Activated naive CD4-positive, alpha-beta T cell treated with anti-CD3 and anti-CD28 coated beads, Interleukin-2, amount 10 ng/mL, durations not matched to agents 7 days and 5 days (primary cell): ENCODE measurements around the gene JAZF1.
A peak's percentile ranks its signal among the peaks of the same experiment; 100 is the strongest.

Experiments used
- CTCF ChIA-PET: fragments of 350-600 bp; sonication (Branson Sonifier 250); formaldehyde crosslinking; loops from one replicate; lab custom pipeline; 2021; ENCODE audit warnings: antibody characterized with exemption; lab: Charles Lee
- DNase-seq: peaks from one replicate; pipeline ENCODE4 v3.0.0-alpha.2; 2020
- H3K27ac Mint-ChIP-seq: one replicate; pipeline ENCODE4 v1.8.0; 2021; ENCODE audit warnings: mild to moderate bottlenecking, moderate library complexity, mixed read lengths
- H3K27me3 Mint-ChIP-seq: one replicate; pipeline ENCODE4 v1.8.0; 2021; ENCODE audit warnings: mild to moderate bottlenecking, mixed read lengths
- H3K36me3 Mint-ChIP-seq: one replicate; pipeline ENCODE4 v1.8.0; 2021; ENCODE audit warnings: mixed read lengths
- H3K4me1 Mint-ChIP-seq: one replicate; pipeline ENCODE4 v1.8.0; 2021; ENCODE audit warnings: mixed read lengths
- H3K4me3 Mint-ChIP-seq: one replicate; pipeline ENCODE4 v1.8.0; 2021; ENCODE audit warnings: mild to moderate bottlenecking, moderate library complexity, mixed read lengths
- H3K9me3 Mint-ChIP-seq: one replicate; pipeline ENCODE4 v1.8.0; 2021; ENCODE audit warnings: mixed read lengths

Gene JAZF1

GRCh38 chr7:28180364-28181147, at the start of gene JAZF1:
Gene JAZF1, minus strand, starts transcription at chr7:28180795.
- Mint-ChIP-seq H3K36me3 (no peaks in the 10 kb centered on the region), H3K4me3 (peak within 1 kb of the TSS; percentile 79), H3K27ac (peak within 1 kb of the TSS; percentile 75), H3K9me3 (no peaks in the 10 kb centered on the region), H3K27me3 (peaks cover 40% of the 10 kb centered on the region), H3K4me1 (peaks cover 11% of the 10 kb centered on the region)
- CTCF ChIA-PET = no interaction called here
- DNase-seq = peak; percentile 60

- no peaks in the 10 kb centered on the region for H3K4me1 Mint-ChIP-seq
- CTCF ChIA-PET = no interaction called here
- H3K36me3 Mint-ChIP-seq = no peaks in the 10 kb centered on the region
- H3K4me3 Mint-ChIP-seq = no peak overlapping the region
- DNase-seq = no peak
- no peak overlapping the region for H3K27ac Mint-ChIP-seq
- no peaks in the 10 kb centered on the region for H3K9me3 Mint-ChIP-seq
- H3K27me3 Mint-ChIP-seq = peaks cover 17% of the 10 kb centered on the region
Observed at GRCh38 chr7:28230261-28230660, 49.7 kb upstream of the JAZF1 start.

- H3K9me3 Mint-ChIP-seq = no peaks in the 10 kb centered on the region
- no peaks in the 10 kb centered on the region for H3K36me3 Mint-ChIP-seq
- no peak overlapping the region for H3K4me3 Mint-ChIP-seq
- no peak overlapping the region for H3K27ac Mint-ChIP-seq
- H3K27me3 Mint-ChIP-seq = peaks cover 19% of the 10 kb centered on the region
- no peak for DNase-seq
- CTCF ChIA-PET = no interaction called here
- H3K4me1 Mint-ChIP-seq = no peaks in the 10 kb centered on the region
Observed at GRCh38 chr7:28228396-28228795, 47.8 kb upstream of the JAZF1 start.

- Mint-ChIP-seq H3K4me3 (no peak overlapping the region), H3K27ac (no peak overlapping the region), H3K27me3 (peaks cover 11% of the 10 kb centered on the region), H3K9me3 (no peaks in the 10 kb centered on the region), H3K36me3 (no peaks in the 10 kb centered on the region), H3K4me1 (no peaks in the 10 kb centered on the region)
- DNase-seq = no peak
- CTCF ChIA-PET = no interaction called here
Observed at GRCh38 chr7:28226003-28226402, 45.4 kb upstream of the JAZF1 start.

GRCh38 chr7:28225576-28225975, 45.0 kb upstream of the JAZF1 start:
- CTCF ChIA-PET = no interaction called here
- H3K27me3 Mint-ChIP-seq = peaks cover 11% of the 10 kb centered on the region
- no peaks in the 10 kb centered on the region for H3K9me3 Mint-ChIP-seq
- H3K4me1 Mint-ChIP-seq = no peaks in the 10 kb centered on the region
- no peak overlapping the region for H3K27ac Mint-ChIP-seq
- no peaks in the 10 kb centered on the region for H3K36me3 Mint-ChIP-seq
- H3K4me3 Mint-ChIP-seq = no peak overlapping the region
- no peak for DNase-seq

- Mint-ChIP-seq H3K4me3 (no peak overlapping the region), H3K4me1 (no peaks in the 10 kb centered on the region), H3K36me3 (no peaks in the 10 kb centered on the region), H3K9me3 (no peaks in the 10 kb centered on the region), H3K27me3 (peaks cover 11% of the 10 kb centered on the region), H3K27ac (no peak overlapping the region)
- DNase-seq = no peak
- CTCF ChIA-PET = no interaction called here
Observed at GRCh38 chr7:28224675-28225074, 44.1 kb upstream of the JAZF1 start.

- Mint-ChIP-seq H3K9me3 (no peaks in the 10 kb centered on the region), H3K4me1 (no peaks in the 10 kb centered on the region), H3K27me3 (peaks cover 11% of the 10 kb centered on the region), H3K36me3 (no peaks in the 10 kb centered on the region), H3K4me3 (no peak overlapping the region), H3K27ac (no peak overlapping the region)
- DNase-seq = no peak
- CTCF ChIA-PET = no interaction called here
Observed at GRCh38 chr7:28224172-28224571, 43.6 kb upstream of the JAZF1 start.

- Mint-ChIP-seq H3K4me3 (no peak overlapping the region), H3K27me3 (peaks cover 15% of the 10 kb centered on the region), H3K4me1 (no peaks in the 10 kb centered on the region), H3K9me3 (no peaks in the 10 kb centered on the region), H3K36me3 (no peaks in the 10 kb centered on the region), H3K27ac (no peak overlapping the region)
- no peak for DNase-seq
- CTCF ChIA-PET = no interaction called here
Observed at GRCh38 chr7:28222636-28223035, 42.0 kb upstream of the JAZF1 start.

GRCh38 chr7:28219793-28220192, 39.2 kb upstream of the JAZF1 start:
- H3K27me3 Mint-ChIP-seq = peaks cover 8% of the 10 kb centered on the region
- H3K4me3 Mint-ChIP-seq = no peak overlapping the region
- no peaks in the 10 kb centered on the region for H3K4me1 Mint-ChIP-seq
- H3K36me3 Mint-ChIP-seq = no peaks in the 10 kb centered on the region
- H3K9me3 Mint-ChIP-seq = no peaks in the 10 kb centered on the region
- CTCF ChIA-PET = no interaction called here
- no peak overlapping the region for H3K27ac Mint-ChIP-seq
- no peak for DNase-seq

GRCh38 chr7:28217143-28217542, 36.5 kb upstream of the JAZF1 start:
- Mint-ChIP-seq H3K27me3 (peaks cover 21% of the 10 kb centered on the region), H3K4me1 (no peaks in the 10 kb centered on the region)

GRCh38 chr7:28211006-28211405, 30.4 kb upstream of the JAZF1 start:
- H3K27me3 Mint-ChIP-seq = peaks cover 17% of the 10 kb centered on the region
- peaks cover 23% of the 10 kb centered on the region for H3K4me1 Mint-ChIP-seq
- H3K9me3 Mint-ChIP-seq = peaks cover 15% of the 10 kb centered on the region
- no peak for DNase-seq
- no peaks in the 10 kb centered on the region for H3K36me3 Mint-ChIP-seq
- H3K4me3 Mint-ChIP-seq = no peak overlapping the region
- no peak overlapping the region for H3K27ac Mint-ChIP-seq
- CTCF ChIA-PET = no interaction called here

More at GRCh38 chr7:28217143-28217542, 36.5 kb upstream of the JAZF1 start:
- Mint-ChIP-seq H3K27ac (no peak overlapping the region), H3K4me3 (no peak overlapping the region), H3K9me3 (no peaks in the 10 kb centered on the region), H3K36me3 (no peaks in the 10 kb centered on the region)
- CTCF ChIA-PET = no interaction called here
- DNase-seq = no peak

- peaks cover 15% of the 10 kb centered on the region for H3K9me3 Mint-ChIP-seq
- no peaks in the 10 kb centered on the region for H3K36me3 Mint-ChIP-seq
- no peak for DNase-seq
- H3K4me1 Mint-ChIP-seq = peaks cover 23% of the 10 kb centered on the region
- H3K4me3 Mint-ChIP-seq = no peak overlapping the region
- CTCF ChIA-PET = interaction anchor here (0.7 kb wide), 1 partner anchor 14 kb away, joined by 4 read pairs; no protein-coding TSS in a partner anchor
- peaks cover 5% of the 10 kb centered on the region for H3K27me3 Mint-ChIP-seq
- no peak overlapping the region for H3K27ac Mint-ChIP-seq
Observed at GRCh38 chr7:28208506-28208905, 27.9 kb upstream of the JAZF1 start.

GRCh38 chr7:28207486-28208158, 27.0 kb upstream of the JAZF1 start:
- Mint-ChIP-seq H3K27me3 (no peaks in the 10 kb centered on the region), H3K4me1 (peaks cover 23% of the 10 kb centered on the region), H3K4me3 (no peak overlapping the region), H3K9me3 (peaks cover 15% of the 10 kb centered on the region), H3K27ac (no peak overlapping the region), H3K36me3 (no peaks in the 10 kb centered on the region)
- no peak for DNase-seq
- CTCF ChIA-PET = no interaction called here

- H3K36me3 Mint-ChIP-seq = no peaks in the 10 kb centered on the region
- DNase-seq = no peak
- H3K27me3 Mint-ChIP-seq = peaks cover 9% of the 10 kb centered on the region
- no peak overlapping the region for H3K4me3 Mint-ChIP-seq
- H3K4me1 Mint-ChIP-seq = peaks cover 23% of the 10 kb centered on the region
- H3K27ac Mint-ChIP-seq = no peak overlapping the region
- peaks cover 15% of the 10 kb centered on the region for H3K9me3 Mint-ChIP-seq
- CTCF ChIA-PET = no interaction called here
Observed at GRCh38 chr7:28205506-28205905, 24.9 kb upstream of the JAZF1 start.
